A549 (cell line): ENCODE results near the gene EDEM1.

Source experiments
- CEBPB ChIP-seq, 2 experiments: fragments of >200 bp in 1 of 2; sonication (Bioruptor Twin) in 1 of 2; formaldehyde crosslinking in 1 of 2; IDR thresholded peaks; 2 replicates each; pipeline ENCODE4 v1.6.1; 2012 to 2016
- CHD2 ChIP-seq: fragments of 150-350 bp; IDR thresholded peaks from 2 replicates; pipeline ENCODE4 v1.6.1; 2014; ENCODE audit warnings: low read length; ENCODE audit not compliant: partially characterized antibody
- CTCF ChIP-seq: fragments of >200 bp; sonication (Bioruptor Twin); formaldehyde crosslinking; IDR thresholded peaks from 3 replicates; pipeline ENCODE4 v1.5.1; 2016
- EP300 ChIP-seq, 2 experiments: fragments of >200 bp; sonication (Bioruptor Twin); formaldehyde crosslinking; IDR thresholded peaks; 2 replicates in 1 of 2; 3 replicates in 1 of 2; pipeline ENCODE4 v1.6.1; 2016 to 2017
- HOXA7 ChIP-seq: fragments of 250-450 bp; sonication (Bioruptor Pico); IDR thresholded peaks from 2 replicates; pipeline ENCODE4 v1.5.0; 2020; ENCODE audit warnings: mild to moderate bottlenecking, moderate library complexity
- JUNB ChIP-seq: fragments of >200 bp; sonication (Bioruptor Twin); formaldehyde crosslinking; IDR thresholded peaks from 2 replicates; pipeline ENCODE4 v1.6.1; 2016
- MAFK ChIP-seq: fragments of 450-650 bp; IDR thresholded peaks from 2 replicates; pipeline ENCODE4 v1.6.1; 2014; ENCODE audit not compliant: partially characterized antibody
- MAX ChIP-seq: IDR thresholded peaks from 2 replicates; pipeline ENCODE4 v1.6.1; 2012
- MYC ChIP-seq: IDR thresholded peaks from 2 replicates; pipeline ENCODE4 v1.6.1; 2012; ENCODE audit warnings: mild to moderate bottlenecking, inconsistent platforms, low read length, improper control_type of control experiment, borderline replicate concordance
- POLR2A ChIP-seq: IDR thresholded peaks from 2 replicates; pipeline ENCODE4 v1.6.1; 2012; ENCODE audit warnings: mild to moderate bottlenecking, low read length
- REST ChIP-seq: fragments of 200-600 bp; sonication (generic); IDR thresholded peaks from 2 replicates; pipeline ENCODE4 v1.6.1; 2016; ENCODE audit warnings: antibody characterized with exemption, mild to moderate bottlenecking, moderate library complexity
- SMC3 ChIP-seq: fragments of >200 bp; sonication (Bioruptor Twin); formaldehyde crosslinking; IDR thresholded peaks from 3 replicates; pipeline ENCODE4 v1.6.1; 2018; ENCODE audit warnings: inconsistent platforms
- USF2 ChIP-seq: fragments of 450-650 bp; IDR thresholded peaks from 2 replicates; pipeline ENCODE4 v1.6.1; 2014; ENCODE audit warnings: antibody characterized with exemption
- ZSCAN20 ChIP-seq: fragments of 250-450 bp; sonication (Bioruptor Pico); IDR thresholded peaks from 2 replicates; pipeline ENCODE4 v1.8.0; 2022; ENCODE audit warnings: mild to moderate bottlenecking, moderate library complexity

- TF ChIP-seq EP300 (IDR thresholded peaks at IDR 0.05), result no peak
- no peak for TF ChIP-seq USF2
- no peak for TF ChIP-seq CTCF
- TF ChIP-seq POLR2A, result no peak
- TF ChIP-seq CHD2, result no peak
- no peak for TF ChIP-seq SMC3
- no peak for TF ChIP-seq MAX
- TF ChIP-seq MAFK, result no peak
- no peak for TF ChIP-seq JUNB
- TF ChIP-seq CEBPB (IDR thresholded peaks at IDR 0.05), result no peak
- no peak for TF ChIP-seq MYC
- no peak for TF ChIP-seq HOXA7 (CRISPR knock-in tag)
- TF ChIP-seq ZSCAN20 (CRISPR knock-in tag), result no peak
- TF ChIP-seq REST, result no peak
Observed at GRCh38 chr3:5140839-5141238, 46.7 kb upstream of the EDEM1 start.
